ENCODE data around the gene GPATCH2L. TPM values are rescaled to one million over a fixed set of nuclear protein-coding genes. Genes with fewer than 3 reads are reported as not detected.

Gene GPATCH2L
- total RNA-seq, 2 experiments from 2014 or later, result 54.0 to 58.2 TPM

GRCh38 chr14:76204461-76205230 is 52.9 kb downstream of the GPATCH2L start:
- no peak for TF ChIP-seq CTCF (IDR thresholded peaks at IDR 0.05)
- ChIA-PET POLR2A (no interaction called here), CTCF (no interaction called here)
- Mint-ChIP-seq H3K27ac (no peak overlapping the region), H3K4me1 (ENCODE audit: low read depth) (peaks cover 8% of the 10 kb centered on the region), H3K9me3 (no peaks in the 10 kb centered on the region), H3K4me3 (no peak overlapping the region), H3K27me3 (no peaks in the 10 kb centered on the region), H3K36me3 (ENCODE audit: low read depth) (peaks cover 45% of the 10 kb centered on the region)
- no peak for ATAC-seq
- intact Hi-C loops (cut with micrococcal nuclease), result no loop called here
- DNase-seq, result no peak

- ATAC-seq (no peak), DNase-seq (no peak)
- TF ChIP-seq CTCF (IDR thresholded peaks at IDR 0.05), result no peak
- Mint-ChIP-seq H3K4me3 (no peak overlapping the region), H3K27me3 (no peaks in the 10 kb centered on the region), H3K36me3 (ENCODE audit: low read depth) (peaks cover 38% of the 10 kb centered on the region), H3K27ac (no peak overlapping the region), H3K4me1 (ENCODE audit: low read depth) (peaks cover 8% of the 10 kb centered on the region), H3K9me3 (no peaks in the 10 kb centered on the region)
- intact Hi-C loops (cut with micrococcal nuclease), result no loop called here
- ChIA-PET POLR2A (no interaction called here), CTCF (interaction anchor here (1.2 kb wide), 1 partner anchor 14 kb away, joined by 3 read pairs; no protein-coding TSS in a partner anchor)
Measured at GRCh38 chr14:76205708-76206107, 54.0 kb downstream of the GPATCH2L start.

GRCh38 chr14:76208340-76208739 is 56.6 kb downstream of the GPATCH2L start:
- CTCF ChIA-PET, result no interaction called here
- POLR2A ChIA-PET, result no interaction called here
- no peak for TF ChIP-seq CTCF (IDR thresholded peaks at IDR 0.05)
- ATAC-seq (no peak), DNase-seq (no peak)
- peaks cover 4% of the 10 kb centered on the region for H3K4me1 Mint-ChIP-seq (ENCODE audit: low read depth)
- no peak overlapping the region for H3K27ac Mint-ChIP-seq
- H3K27me3 Mint-ChIP-seq, result no peaks in the 10 kb centered on the region
- intact Hi-C loops (cut with micrococcal nuclease), result no loop called here
- peaks cover 8% of the 10 kb centered on the region for H3K9me3 Mint-ChIP-seq
- no peak overlapping the region for H3K4me3 Mint-ChIP-seq
- H3K36me3 Mint-ChIP-seq (ENCODE audit: low read depth), result peaks cover 21% of the 10 kb centered on the region

DNA sequence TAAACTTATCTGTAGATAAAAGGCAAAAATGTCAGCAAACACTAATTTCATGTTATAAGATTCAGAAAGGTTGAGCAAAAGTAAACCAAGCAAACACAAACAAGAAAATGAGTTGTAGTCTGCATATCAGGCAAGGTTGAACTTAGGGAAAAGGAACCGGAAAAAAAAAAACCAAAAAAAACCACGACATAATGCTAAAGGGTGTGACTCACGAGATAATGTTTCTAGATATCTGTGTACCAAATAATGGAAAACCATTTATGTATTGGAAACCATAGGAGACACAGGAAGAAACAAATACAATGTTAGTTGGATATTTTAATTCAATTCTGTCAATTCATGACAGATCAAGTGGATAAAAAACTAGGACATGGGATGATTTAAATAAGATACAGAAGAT is 60.5 kb downstream of the GPATCH2L start:
- Mint-ChIP-seq H3K9me3 (peaks cover 9% of the 10 kb centered on the region), H3K4me1 (ENCODE audit: low read depth) (no peaks in the 10 kb centered on the region), H3K36me3 (ENCODE audit: low read depth) (peaks cover 7% of the 10 kb centered on the region), H3K4me3 (no peak overlapping the region), H3K27ac (no peak overlapping the region), H3K27me3 (no peaks in the 10 kb centered on the region)
- ChIA-PET CTCF (no interaction called here), POLR2A (no interaction called here)
- TF ChIP-seq CTCF (IDR thresholded peaks at IDR 0.05), result no peak
- no peak for ATAC-seq
- intact Hi-C loops (cut with micrococcal nuclease), result no loop called here
- no peak for DNase-seq

- DNase-seq, result no peak
- ATAC-seq, result no peak
- Mint-ChIP-seq H3K4me1 (ENCODE audit: low read depth) (no peaks in the 10 kb centered on the region), H3K27ac (no peak overlapping the region), H3K27me3 (no peaks in the 10 kb centered on the region), H3K4me3 (no peak overlapping the region), H3K36me3 (ENCODE audit: low read depth) (peaks cover 2% of the 10 kb centered on the region), H3K9me3 (peaks cover 8% of the 10 kb centered on the region)
- CTCF ChIA-PET, result no interaction called here
- TF ChIP-seq CTCF (IDR thresholded peaks at IDR 0.05), result no peak
- intact Hi-C loops (cut with micrococcal nuclease), result no loop called here
- POLR2A ChIA-PET, result no interaction called here
Measured at GRCh38 chr14:76217179-76217578, 65.5 kb downstream of the GPATCH2L start.
